SK-N-SH treated with all-trans-retinoic acid at 6 μM for 48 hours (cell line): Measurements from ENCODE around the gene RAB3B.

ENCODE experiments used
- ARNTL ChIP-seq: fragments of 450-650 bp; formaldehyde crosslinking; IDR thresholded peaks from 2 replicates; pipeline ENCODE4 v1.5.0; 2020; ENCODE audit warnings: low read depth, mild to moderate bottlenecking, moderate library complexity, borderline replicate concordance
- BACH2 ChIP-seq: fragments of 250-450 bp; sonication (Bioruptor Pico); IDR thresholded peaks from 2 replicates; pipeline ENCODE4 v1.9.0; 2021; ENCODE audit warnings: mild to moderate bottlenecking, borderline replicate concordance
- CSDC2 ChIP-seq: fragments of 250-450 bp; sonication (Bioruptor Pico); IDR thresholded peaks from 2 replicates; pipeline ENCODE4 v1.5.0; 2020; ENCODE audit warnings: mild to moderate bottlenecking, moderate library complexity
- ESRRG ChIP-seq: fragments of 250-450 bp; sonication (Bioruptor Pico); IDR thresholded peaks from 2 replicates; pipeline ENCODE4 v1.6.1; 2021; ENCODE audit warnings: mild to moderate bottlenecking
- GLIS3 ChIP-seq: fragments of 250-450 bp; sonication (Bioruptor Pico); IDR thresholded peaks from 2 replicates; pipeline ENCODE4 v1.5.0; 2020; ENCODE audit warnings: mild to moderate bottlenecking, moderate library complexity
- ISL1 ChIP-seq: fragments of 250-450 bp; sonication (Bioruptor Pico); IDR thresholded peaks from 2 replicates; pipeline ENCODE4 v2.1.2; 2022; ENCODE audit warnings: mild to moderate bottlenecking, moderate library complexity
- OSR1 ChIP-seq: fragments of 250-450 bp; sonication (Bioruptor Pico); IDR thresholded peaks from 2 replicates; pipeline ENCODE4 v1.8.0; 2022; ENCODE audit warnings: moderate library complexity, mild to moderate bottlenecking, inconsistent platforms
- SNAI2 ChIP-seq: fragments of 250-450 bp; sonication (Bioruptor Pico); IDR thresholded peaks from 2 replicates; pipeline ENCODE4 v1.5.0; 2020; ENCODE audit warnings: mild to moderate bottlenecking, moderate library complexity
- TOX ChIP-seq: fragments of 250-450 bp; sonication (Bioruptor Pico); IDR thresholded peaks from 2 replicates; pipeline ENCODE4 v1.8.0; 2021; ENCODE audit warnings: mild to moderate bottlenecking, moderate library complexity, borderline replicate concordance
- TSHZ2 ChIP-seq: fragments of 250-450 bp; sonication (Bioruptor Pico); IDR thresholded peaks from 2 replicates; pipeline ENCODE4 v1.5.0; 2020; ENCODE audit warnings: mild to moderate bottlenecking, moderate library complexity
- ZC3H10 ChIP-seq: fragments of 250-450 bp; sonication (Bioruptor Pico); IDR thresholded peaks from 2 replicates; pipeline ENCODE4 v1.5.1; 2021; ENCODE audit warnings: mild to moderate bottlenecking, moderate library complexity
- ZFP30 ChIP-seq: fragments of 450-650 bp; formaldehyde crosslinking; IDR thresholded peaks from 2 replicates; pipeline ENCODE4 v1.5.0; 2022; ENCODE audit warnings: mild to moderate bottlenecking, moderate library complexity
- TF ChIP-seq, protein P1 (sequence below): fragments of 250-450 bp; sonication (Bioruptor Pico); IDR thresholded peaks from 2 replicates; pipeline ENCODE4 v1.8.0; 2021; ENCODE audit warnings: low read depth, mild to moderate bottlenecking, moderate library complexity, borderline replicate concordance
- TF ChIP-seq, protein P2 (sequence below): fragments of 250-450 bp; sonication (Bioruptor Pico); IDR thresholded peaks from 2 replicates; pipeline ENCODE4 v1.8.0; 2020; ENCODE audit warnings: mild to moderate bottlenecking, moderate library complexity, borderline replicate concordance

DNA sequence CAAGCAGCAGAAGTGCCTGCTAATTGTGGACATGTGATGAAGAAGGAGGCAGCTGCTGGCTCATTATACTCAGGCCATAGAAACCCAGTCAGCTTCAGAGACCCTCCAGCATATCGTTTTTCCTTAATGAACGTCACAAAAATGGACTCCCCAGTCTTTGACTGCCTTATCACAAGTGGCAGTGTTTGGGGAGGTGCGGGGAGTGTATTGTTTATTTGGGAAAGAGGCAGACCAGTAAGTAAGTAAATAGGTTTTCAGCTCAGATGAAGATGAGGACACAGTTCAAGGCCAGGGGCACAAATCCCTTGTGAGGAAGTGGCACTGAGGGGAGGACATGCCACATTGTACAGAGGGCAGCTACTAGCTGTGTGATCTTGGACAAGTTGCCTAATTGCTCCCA is 68.5 kb downstream of the RAB3B start:
- TF ChIP-seq SNAI2 (CRISPR knock-in tag) (no peak), ESRRG (no peak), GLIS3 (CRISPR knock-in tag) (no peak), TOX (CRISPR knock-in tag) (no peak), ARNTL (CRISPR knock-in tag) (no peak), ZC3H10 (CRISPR knock-in tag) (no peak), OSR1 (CRISPR knock-in tag) (no peak), TSHZ2 (CRISPR knock-in tag) (no peak), ZFP30 (no peak), ISL1 (CRISPR knock-in tag) (no peak), CSDC2 (CRISPR knock-in tag) (no peak), BACH2 (no peak)
- TF ChIP-seq, protein P1, sequence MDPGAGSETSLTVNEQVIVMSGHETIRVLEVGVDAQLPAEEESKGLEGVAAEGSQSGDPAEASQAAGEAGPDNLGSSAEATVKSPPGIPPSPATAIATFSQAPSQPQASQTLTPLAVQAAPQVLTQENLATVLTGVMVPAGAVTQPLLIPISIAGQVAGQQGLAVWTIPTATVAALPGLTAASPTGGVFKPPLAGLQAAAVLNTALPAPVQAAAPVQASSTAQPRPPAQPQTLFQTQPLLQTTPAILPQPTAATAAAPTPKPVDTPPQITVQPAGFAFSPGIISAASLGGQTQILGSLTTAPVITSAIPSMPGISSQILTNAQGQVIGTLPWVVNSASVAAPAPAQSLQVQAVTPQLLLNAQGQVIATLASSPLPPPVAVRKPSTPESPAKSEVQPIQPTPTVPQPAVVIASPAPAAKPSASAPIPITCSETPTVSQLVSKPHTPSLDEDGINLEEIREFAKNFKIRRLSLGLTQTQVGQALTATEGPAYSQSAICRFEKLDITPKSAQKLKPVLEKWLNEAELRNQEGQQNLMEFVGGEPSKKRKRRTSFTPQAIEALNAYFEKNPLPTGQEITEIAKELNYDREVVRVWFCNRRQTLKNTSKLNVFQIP = no peak
- TF ChIP-seq, protein P2, sequence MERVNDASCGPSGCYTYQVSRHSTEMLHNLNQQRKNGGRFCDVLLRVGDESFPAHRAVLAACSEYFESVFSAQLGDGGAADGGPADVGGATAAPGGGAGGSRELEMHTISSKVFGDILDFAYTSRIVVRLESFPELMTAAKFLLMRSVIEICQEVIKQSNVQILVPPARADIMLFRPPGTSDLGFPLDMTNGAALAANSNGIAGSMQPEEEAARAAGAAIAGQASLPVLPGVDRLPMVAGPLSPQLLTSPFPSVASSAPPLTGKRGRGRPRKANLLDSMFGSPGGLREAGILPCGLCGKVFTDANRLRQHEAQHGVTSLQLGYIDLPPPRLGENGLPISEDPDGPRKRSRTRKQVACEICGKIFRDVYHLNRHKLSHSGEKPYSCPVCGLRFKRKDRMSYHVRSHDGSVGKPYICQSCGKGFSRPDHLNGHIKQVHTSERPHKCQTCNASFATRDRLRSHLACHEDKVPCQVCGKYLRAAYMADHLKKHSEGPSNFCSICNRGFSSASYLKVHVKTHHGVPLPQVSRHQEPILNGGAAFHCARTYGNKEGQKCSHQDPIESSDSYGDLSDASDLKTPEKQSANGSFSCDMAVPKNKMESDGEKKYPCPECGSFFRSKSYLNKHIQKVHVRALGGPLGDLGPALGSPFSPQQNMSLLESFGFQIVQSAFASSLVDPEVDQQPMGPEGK = no peak
